NCI-H2029 (cell line): ENCODE measurements around the gene TECPR1.

Experiments used
- DNase-seq: peaks from one replicate; lab custom pipeline; 2025; lab: John Stamatoyannopoulos, UW

TECPR1 gene

GRCh38 chr7:98284335-98285036, 32.5 kb upstream of the TECPR1 start:
- peak; percentile 15 for DNase-seq

- no peak for DNase-seq
Measured at GRCh38 chr7:98283887-98284222, 31.8 kb upstream of the TECPR1 start.

GRCh38 chr7:98283127-98283886, 31.3 kb upstream of the TECPR1 start:
- DNase-seq = no peak

- DNase-seq = no peak
Measured at GRCh38 chr7:98282703-98283102, 30.7 kb upstream of the TECPR1 start.

DNA sequence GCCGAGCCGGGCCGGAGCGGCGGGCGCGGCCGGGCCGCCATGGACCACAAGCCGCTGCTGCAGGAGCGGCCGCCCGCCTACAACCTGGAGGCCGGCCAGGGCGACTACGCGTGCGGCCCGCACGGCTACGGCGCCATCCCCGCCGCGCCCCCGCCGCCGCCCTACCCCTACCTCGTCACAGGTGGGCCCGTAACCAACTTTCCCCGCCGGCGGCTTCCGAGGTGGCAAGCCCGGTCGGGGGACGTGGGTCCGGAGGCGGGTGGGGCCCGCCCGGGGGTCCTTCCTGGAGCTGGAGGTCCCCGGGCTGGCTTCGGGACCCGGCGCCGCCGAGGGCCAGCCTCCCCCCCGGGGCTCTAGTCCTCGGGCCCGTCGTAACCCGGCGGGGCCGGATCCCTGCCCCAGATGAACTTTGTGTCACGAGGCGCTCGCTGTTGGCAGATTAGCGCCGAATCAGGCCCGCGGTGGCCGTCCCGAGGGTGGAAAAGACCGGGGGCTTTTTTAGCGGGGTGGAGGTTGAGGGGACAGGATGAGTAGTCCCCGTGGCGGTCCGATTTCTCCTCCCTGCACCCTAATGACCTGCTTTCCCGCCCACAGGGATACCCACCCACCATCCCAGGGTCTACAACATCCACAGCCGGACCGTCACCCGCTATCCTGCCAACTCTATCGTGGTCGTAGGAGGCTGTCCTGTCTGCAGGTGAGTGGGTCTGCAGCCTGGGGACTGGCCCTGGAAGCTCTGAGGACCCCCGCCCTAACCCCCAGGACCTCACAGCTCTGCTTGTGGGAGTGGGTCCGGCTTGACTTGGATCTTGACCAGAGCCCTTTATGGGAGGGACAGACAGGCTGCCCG, 29.9 kb upstream of the TECPR1 start:
- DNase-seq = no peak

GRCh38 chr7:98280791-98281756, 29.0 kb upstream of the TECPR1 start, which contains the start of gene BRI3:
Gene BRI3 (plus strand): TSS chr7:98281686. CDS start chr7:98281796, 110 bp downstream.
- peak; percentile 88 for DNase-seq

DNA sequence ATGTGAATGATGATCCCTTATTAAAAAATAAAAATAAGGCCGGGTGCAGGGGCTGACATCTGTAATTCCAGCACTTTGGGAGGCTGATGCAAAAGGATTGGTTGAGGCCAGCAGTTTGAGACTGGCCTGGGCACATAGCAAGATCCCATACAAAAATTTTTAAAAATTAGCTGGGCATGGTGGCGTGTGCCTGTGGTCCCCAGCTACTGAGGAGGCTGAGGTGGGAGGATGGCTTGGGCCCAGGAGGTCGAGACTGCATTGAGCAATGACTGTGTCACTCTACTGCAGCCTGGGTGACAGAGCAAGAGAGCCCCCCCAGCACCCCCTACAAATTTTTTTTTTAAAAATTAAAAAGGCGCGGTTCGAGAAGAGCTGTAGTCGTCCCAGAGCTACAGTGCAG, 28.3 kb upstream of the TECPR1 start:
- DNase-seq = no peak

DNA sequence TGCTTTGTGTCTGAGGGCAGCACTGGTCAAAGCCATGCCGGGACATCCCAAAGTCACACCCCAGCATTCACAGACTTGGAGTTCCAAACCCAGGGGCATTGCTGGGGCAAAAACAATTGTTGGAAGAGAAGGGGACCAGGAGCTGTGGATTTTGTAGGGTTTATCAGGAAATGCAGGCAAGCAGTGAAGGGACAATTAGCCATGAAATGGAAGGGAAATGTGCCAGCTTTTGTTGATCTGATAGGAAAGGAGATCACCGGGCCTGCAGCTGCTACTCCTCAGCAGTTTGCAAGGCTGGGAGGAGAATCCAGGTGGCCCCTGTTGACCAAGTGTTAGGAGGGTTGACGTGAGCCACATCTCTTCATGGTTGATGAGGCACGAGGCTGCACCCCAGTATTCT, 26.9 kb upstream of the TECPR1 start:
- peak; percentile 29 for DNase-seq

- DNase-seq = no peak
Measured at GRCh38 chr7:98278408-98278807, 26.4 kb upstream of the TECPR1 start.

GRCh38 chr7:98276241-98276761, 24.3 kb upstream of the TECPR1 start:
- no peak for DNase-seq

DNA sequence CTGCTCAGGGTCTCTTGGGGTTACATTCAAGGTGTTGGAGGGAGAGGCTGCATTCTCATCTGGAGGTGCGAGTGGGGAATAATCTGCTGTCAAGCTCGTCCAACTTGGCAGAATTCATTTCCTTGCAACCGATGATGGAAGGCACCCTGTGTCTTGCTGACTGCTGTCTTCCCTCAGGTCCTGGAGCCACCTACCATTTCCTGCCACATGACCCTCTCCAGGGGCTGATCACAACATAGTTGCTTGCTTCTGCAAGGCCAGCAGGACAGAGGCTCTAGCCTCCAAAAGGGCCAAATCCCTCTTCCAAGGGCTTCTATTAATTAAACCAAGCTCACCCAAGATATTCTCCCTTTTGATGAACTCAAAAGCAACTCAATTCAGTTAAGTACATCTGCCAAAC, 15.3 kb upstream of the TECPR1 start:
- no peak for DNase-seq

DNA sequence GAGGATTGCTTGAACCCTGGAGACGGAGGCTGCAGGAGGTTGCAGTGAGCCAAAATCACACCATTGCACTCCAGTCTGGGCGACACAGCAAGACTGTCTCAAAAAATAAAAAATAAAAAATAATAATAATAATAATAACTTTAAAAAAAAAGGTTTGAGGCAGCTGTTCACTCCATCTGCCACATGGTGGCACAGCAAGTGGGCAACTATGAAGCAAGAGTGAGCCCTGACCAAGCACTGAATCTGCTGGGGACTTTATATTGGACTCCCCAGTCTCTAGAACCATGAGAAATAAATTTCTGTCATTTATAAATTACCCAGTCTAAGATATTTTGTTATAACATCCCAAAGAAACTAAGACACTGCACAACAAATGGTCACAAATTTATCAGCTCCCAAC, 14.8 kb upstream of the TECPR1 start:
- DNase-seq = no peak

GRCh38 chr7:98265841-98266271, 13.8 kb upstream of the TECPR1 start:
- DNase-seq = no peak

- DNase-seq = no peak
Measured at GRCh38 chr7:98257701-98258100, 5.7 kb upstream of the TECPR1 start.

DNA sequence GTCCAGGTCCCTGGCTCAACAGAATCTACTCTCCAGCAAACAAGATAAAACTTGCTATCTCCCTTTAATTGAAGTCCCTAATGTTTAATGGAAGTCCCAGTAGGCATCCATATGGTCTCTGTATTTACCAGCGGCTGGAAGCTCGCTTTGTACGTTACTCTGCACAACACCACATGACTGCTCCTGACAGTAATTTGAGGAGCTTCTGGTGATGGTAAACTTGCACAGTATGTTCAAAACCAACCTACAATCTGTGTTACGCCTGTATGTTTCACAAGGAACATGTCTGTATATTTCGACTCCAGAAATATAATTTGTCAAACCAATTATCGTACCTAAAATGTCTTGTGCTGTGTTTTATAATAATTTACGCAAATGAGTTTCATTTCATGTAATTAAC, 4.4 kb upstream of the TECPR1 start:
- no peak for DNase-seq

DNA sequence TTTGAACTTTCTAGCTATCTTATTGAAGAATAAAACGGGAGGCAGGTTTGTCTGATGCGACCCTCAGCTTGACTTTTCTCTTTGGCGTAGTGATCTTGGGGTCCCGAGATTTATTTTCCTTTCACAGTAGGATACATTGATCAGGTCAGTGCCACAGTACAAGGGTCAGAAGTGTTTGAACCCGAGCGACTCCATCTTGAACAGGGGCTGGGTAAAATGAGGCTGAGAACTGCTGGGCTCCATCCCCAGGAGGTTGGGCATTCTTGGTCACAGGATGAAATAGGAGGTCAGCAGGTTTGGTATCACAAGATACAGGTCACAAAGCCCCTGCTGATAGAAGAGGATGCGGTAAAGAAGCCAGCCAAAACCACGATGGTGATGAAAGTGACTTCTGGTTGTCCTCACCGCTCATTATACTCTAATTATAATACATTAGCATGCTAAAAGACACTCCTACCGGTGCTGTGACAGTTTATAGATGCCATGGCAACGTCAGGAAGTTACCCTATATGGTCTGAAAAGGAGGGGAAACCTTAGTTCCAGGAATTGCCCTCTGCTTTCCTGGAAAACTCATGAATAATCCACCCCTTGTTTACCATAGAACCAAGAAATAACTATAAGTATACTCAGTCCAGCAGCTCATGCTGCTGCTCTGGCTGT, 3.0 kb upstream of the TECPR1 start:
- DNase-seq = no peak

- no peak for DNase-seq
Measured at GRCh38 chr7:98254516-98254915, 2.5 kb upstream of the TECPR1 start.

GRCh38 chr7:98252425-98253054, 508 bp upstream of the TECPR1 start:
- peak; percentile 39 for DNase-seq

DNA sequence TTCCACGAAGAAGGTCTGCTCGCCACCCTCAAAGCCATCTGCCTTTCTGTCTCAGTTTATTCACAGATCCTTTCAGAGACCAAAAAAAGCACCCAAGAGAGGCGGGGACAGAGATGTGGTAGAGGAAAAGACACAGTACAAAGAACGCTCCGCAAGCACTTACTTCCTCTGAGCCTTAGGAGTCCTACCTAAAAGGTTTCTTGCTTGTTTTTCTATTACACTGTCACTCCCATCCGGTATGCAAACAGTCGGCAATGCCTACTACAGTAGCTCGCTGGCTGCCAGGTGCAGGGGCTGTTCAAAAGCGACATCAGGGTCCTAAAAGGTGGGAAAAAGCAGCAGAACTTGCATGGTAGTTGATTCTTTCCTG, 816 bp downstream of the TECPR1 start:
- DNase-seq = peak; percentile 51

DNA sequence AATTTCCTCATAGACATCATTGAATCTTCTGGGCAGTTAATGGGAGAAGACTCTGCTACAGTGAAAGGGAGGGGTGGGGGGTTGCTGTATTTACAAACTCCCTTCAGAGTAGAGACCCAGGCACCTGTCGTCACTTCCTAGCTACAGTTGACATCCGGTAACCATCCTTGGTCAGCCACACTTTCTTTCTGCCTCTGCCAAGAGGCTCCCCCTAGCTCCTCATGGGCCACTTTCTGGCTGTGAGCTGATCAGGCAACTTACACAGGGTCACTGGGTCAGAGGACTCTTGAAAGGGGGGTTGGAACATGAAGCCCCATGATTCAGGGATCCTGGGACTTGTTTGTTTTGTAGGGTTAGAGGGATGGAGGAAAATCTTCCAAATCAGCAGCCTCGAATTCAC, 1.2 kb downstream of the TECPR1 start:
- DNase-seq = no peak
